GM18499 (cell line): ENCODE measurements around the gene CLDN14.

ENCODE experiments used
- ATAC-seq: cut with Tn5 transposase; IDR thresholded peaks from one replicate; pipeline ENCODE4 v1.9.1; 2021; ENCODE audit warnings: moderate number of reproducible peaks; ENCODE audit not compliant: insufficient read depth, unreplicated experiment

The CLDN14 gene

GRCh38 chr21:36437745-36438128 lies 42.2 kb downstream of the CLDN14 start:
- no peak for ATAC-seq

GRCh38 chr21:36436829-36437744 lies 42.8 kb downstream of the CLDN14 start:
- no peak for ATAC-seq

GRCh38 chr21:36434144-36434543 lies 45.8 kb downstream of the CLDN14 start:
- ATAC-seq: no peak

- ATAC-seq: no peak
Measured at GRCh38 chr21:36433059-36433709, 46.7 kb downstream of the CLDN14 start.

GRCh38 chr21:36431252-36431651 lies 48.7 kb downstream of the CLDN14 start:
- no peak for ATAC-seq

GRCh38 chr21:36430841-36431240 lies 49.1 kb downstream of the CLDN14 start:
- ATAC-seq: no peak

- peak; percentile 76 for ATAC-seq
Measured at GRCh38 chr21:36429947-36430546, 49.9 kb downstream of the CLDN14 start.

- ATAC-seq: no peak
Measured at GRCh38 chr21:36428761-36429432, 51.0 kb downstream of the CLDN14 start.

GRCh38 chr21:36427502-36427901 lies 52.4 kb downstream of the CLDN14 start:
- no peak for ATAC-seq

- no peak for ATAC-seq
Measured at GRCh38 chr21:36425286-36425685, 54.6 kb downstream of the CLDN14 start.

- ATAC-seq: no peak
Measured at GRCh38 chr21:36424592-36424991, 55.3 kb downstream of the CLDN14 start.

GRCh38 chr21:36423771-36424433 lies 56.0 kb downstream of the CLDN14 start:
- no peak for ATAC-seq

- no peak for ATAC-seq
Measured at GRCh38 chr21:36422279-36423098, 57.4 kb downstream of the CLDN14 start.

- no peak for ATAC-seq
Measured at GRCh38 chr21:36420571-36421339, 59.2 kb downstream of the CLDN14 start.

GRCh38 chr21:36419996-36420395 lies 59.9 kb downstream of the CLDN14 start:
- no peak for ATAC-seq

- ATAC-seq: no peak
Measured at GRCh38 chr21:36419241-36419640, 60.7 kb downstream of the CLDN14 start.

GRCh38 chr21:36415375-36415774 lies 64.5 kb downstream of the CLDN14 start:
- ATAC-seq: no peak

GRCh38 chr21:36412916-36413315 lies 67.0 kb downstream of the CLDN14 start:
- no peak for ATAC-seq

- no peak for ATAC-seq
Measured at GRCh38 chr21:36411301-36411700, 68.6 kb downstream of the CLDN14 start.
